Mesodermal cell (in vitro differentiated cells): ENCODE data around the gene SSBP2.
"Not testable (repeated sequence)": the region's sequence is repeated elsewhere in the genome, so short reads cannot be mapped to it uniquely, and the experiment has no call there.

Source experiments
- H3K27ac ChIP-seq: 2 replicates; pipeline ENCODE4 v1.7.0; 2013; ENCODE audit warnings: mild to moderate bottlenecking, low read depth, low read length, moderate library complexity; ENCODE audit not compliant: severe bottlenecking
- H3K36me3 ChIP-seq: 2 replicates; pipeline ENCODE4 v1.7.1; 2013; ENCODE audit warnings: mild to moderate bottlenecking, low read length, moderate library complexity; ENCODE audit not compliant: control insufficient read depth, insufficient read depth
- H3K4me1 ChIP-seq: one replicate; pipeline ENCODE4 v1.7.1; 2013; ENCODE audit warnings: mild to moderate bottlenecking, low read length; ENCODE audit not compliant: insufficient read depth, control insufficient read depth, poor library complexity, severe bottlenecking
- H3K4me3 ChIP-seq: 2 replicates; pipeline ENCODE4 v1.7.0; 2013; ENCODE audit warnings: low read length, control low read depth, mild to moderate bottlenecking; ENCODE audit not compliant: insufficient read depth, poor library complexity, severe bottlenecking; ENCODE audit errors: extremely low read depth
- H3K9me3 ChIP-seq: 2 replicates; pipeline ENCODE4 v1.7.1; 2013; ENCODE audit warnings: mild to moderate bottlenecking, low read length, moderate library complexity; ENCODE audit not compliant: control insufficient read depth
- WGBS, 2 experiments: methylation state at CpG; one replicate each; pipeline ENCODE4 v1.1.5; 2013; ENCODE audit warnings: missing lambda C conversion rate in 2 of 2; ENCODE audit not compliant: insufficient coverage in 2 of 2; 5-methylcytosine and 5-hydroxymethylcytosine counted together

Gene SSBP2

GRCh38 chr5:81608976-81609375 lies 141.9 kb downstream of the SSBP2 start:
- Histone ChIP-seq H3K36me3 (peaks cover 3% of the 10 kb centered on the region), H3K4me1 (no peaks in the 10 kb centered on the region), H3K27ac (no peak overlapping the region), H3K4me3 (no peak overlapping the region), H3K9me3 (peaks cover 7% of the 10 kb centered on the region)
- 89% methylated on average over 1 of the region's 1 CpG for WGBS, 2 experiments

GRCh38 chr5:81607693-81608092 lies 143.2 kb downstream of the SSBP2 start:
- peaks cover 7% of the 10 kb centered on the region for H3K9me3 ChIP-seq
- no peaks in the 10 kb centered on the region for H3K4me1 ChIP-seq
- H3K4me3 ChIP-seq, result no peak overlapping the region
- WGBS, 2 experiments, result no CpG with 5 or more reads among the region's 1 CpG
- no peak overlapping the region for H3K27ac ChIP-seq
- H3K36me3 ChIP-seq, result peaks cover 3% of the 10 kb centered on the region

GRCh38 chr5:81606150-81606549 lies 144.7 kb downstream of the SSBP2 start:
- Histone ChIP-seq H3K9me3 (peaks cover 7% of the 10 kb centered on the region), H3K4me1 (no peaks in the 10 kb centered on the region)
- WGBS, 2 experiments, result 0% methylated on average over 1 of the region's 2 CpGs; no CpG with 5 or more reads in 1 of the 2 experiments

GRCh38 chr5:81605299-81605698 lies 145.6 kb downstream of the SSBP2 start:
- no peak overlapping the region for H3K27ac ChIP-seq
- 100% methylated on average over 1 of the region's 2 CpGs; no CpG with 5 or more reads in 1 of the 2 experiments for WGBS, 2 experiments
- peaks cover 7% of the 10 kb centered on the region for H3K9me3 ChIP-seq
- H3K4me3 ChIP-seq, result no peak overlapping the region
- H3K36me3 ChIP-seq, result peaks cover 3% of the 10 kb centered on the region
- no peaks in the 10 kb centered on the region for H3K4me1 ChIP-seq

More at GRCh38 chr5:81606150-81606549, 144.7 kb downstream of the SSBP2 start:
- Histone ChIP-seq H3K4me3 (no peak overlapping the region), H3K27ac (no peak overlapping the region), H3K36me3 (peaks cover 3% of the 10 kb centered on the region)

- H3K36me3 ChIP-seq, result no peaks in the 10 kb centered on the region
- H3K4me1 ChIP-seq, result no peaks in the 10 kb centered on the region
- H3K27ac ChIP-seq, result no peak overlapping the region
- H3K4me3 ChIP-seq, result no peak overlapping the region
- H3K9me3 ChIP-seq, result no peaks in the 10 kb centered on the region
These were observed 146.7 kb downstream of the SSBP2 start for GRCh38 chr5:81604193-81604592.

GRCh38 chr5:81601919-81602318 lies 149.0 kb downstream of the SSBP2 start:
- H3K36me3 ChIP-seq, result no peaks in the 10 kb centered on the region
- no CpG with 5 or more reads among the region's 1 CpG for WGBS, 2 experiments

GRCh38 chr5:81592085-81592484 lies 158.8 kb downstream of the SSBP2 start:
- not testable (repeated sequence) for H3K9me3 ChIP-seq, H3K27ac ChIP-seq, H3K4me3 ChIP-seq, H3K36me3 ChIP-seq, H3K4me1 ChIP-seq
- 100% methylated on average over 2 to 3 of the region's 10 CpGs for WGBS, 2 experiments

More at GRCh38 chr5:81601919-81602318, 149.0 kb downstream of the SSBP2 start:
- H3K27ac ChIP-seq, result no peak overlapping the region
- H3K4me1 ChIP-seq, result no peaks in the 10 kb centered on the region
- no peak overlapping the region for H3K4me3 ChIP-seq
- no peaks in the 10 kb centered on the region for H3K9me3 ChIP-seq

GRCh38 chr5:81590498-81591384 lies 160.2 kb downstream of the SSBP2 start:
- 61 to 65% methylated on average over 3 to 4 of the region's 6 CpGs for WGBS, 2 experiments
- Histone ChIP-seq H3K9me3 (no peaks in the 10 kb centered on the region), H3K4me3 (no peak overlapping the region), H3K36me3 (no peaks in the 10 kb centered on the region), H3K4me1 (no peaks in the 10 kb centered on the region), H3K27ac (peak overlapping the region; percentile 53)

GRCh38 chr5:81579262-81579924 lies 171.5 kb downstream of the SSBP2 start:
- no peak overlapping the region for H3K4me3 ChIP-seq
- no peaks in the 10 kb centered on the region for H3K9me3 ChIP-seq
- WGBS, 2 experiments, result no CpG with 5 or more reads among the region's 1 CpG
- H3K27ac ChIP-seq, result no peak overlapping the region
- no peaks in the 10 kb centered on the region for H3K4me1 ChIP-seq
- no peaks in the 10 kb centered on the region for H3K36me3 ChIP-seq

- WGBS, 2 experiments, result 100% methylated on average over 1 of the region's 3 CpGs; no CpG with 5 or more reads in 1 of the 2 experiments
- Histone ChIP-seq H3K36me3 (no peaks in the 10 kb centered on the region), H3K4me3 (no peak overlapping the region), H3K9me3 (no peaks in the 10 kb centered on the region), H3K4me1 (no peaks in the 10 kb centered on the region), H3K27ac (no peak overlapping the region)
These were observed 173.8 kb downstream of the SSBP2 start for GRCh38 chr5:81577091-81577490.

GRCh38 chr5:81575924-81576323 lies 175.0 kb downstream of the SSBP2 start:
- no peak overlapping the region for H3K27ac ChIP-seq
- no CpG with 5 or more reads among the region's 1 CpG for WGBS, 2 experiments
- no peaks in the 10 kb centered on the region for H3K4me1 ChIP-seq
- H3K36me3 ChIP-seq, result no peaks in the 10 kb centered on the region
- no peaks in the 10 kb centered on the region for H3K9me3 ChIP-seq
- no peak overlapping the region for H3K4me3 ChIP-seq
